ENCODE measurements around the gene SHISAL2A.

GRCh38 chr1:52665006-52665941 lies 32.3 kb downstream of the SHISAL2A start:
- TF ChIP-seq, protein P1, sequence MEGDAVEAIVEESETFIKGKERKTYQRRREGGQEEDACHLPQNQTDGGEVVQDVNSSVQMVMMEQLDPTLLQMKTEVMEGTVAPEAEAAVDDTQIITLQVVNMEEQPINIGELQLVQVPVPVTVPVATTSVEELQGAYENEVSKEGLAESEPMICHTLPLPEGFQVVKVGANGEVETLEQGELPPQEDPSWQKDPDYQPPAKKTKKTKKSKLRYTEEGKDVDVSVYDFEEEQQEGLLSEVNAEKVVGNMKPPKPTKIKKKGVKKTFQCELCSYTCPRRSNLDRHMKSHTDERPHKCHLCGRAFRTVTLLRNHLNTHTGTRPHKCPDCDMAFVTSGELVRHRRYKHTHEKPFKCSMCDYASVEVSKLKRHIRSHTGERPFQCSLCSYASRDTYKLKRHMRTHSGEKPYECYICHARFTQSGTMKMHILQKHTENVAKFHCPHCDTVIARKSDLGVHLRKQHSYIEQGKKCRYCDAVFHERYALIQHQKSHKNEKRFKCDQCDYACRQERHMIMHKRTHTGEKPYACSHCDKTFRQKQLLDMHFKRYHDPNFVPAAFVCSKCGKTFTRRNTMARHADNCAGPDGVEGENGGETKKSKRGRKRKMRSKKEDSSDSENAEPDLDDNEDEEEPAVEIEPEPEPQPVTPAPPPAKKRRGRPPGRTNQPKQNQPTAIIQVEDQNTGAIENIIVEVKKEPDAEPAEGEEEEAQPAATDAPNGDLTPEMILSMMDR (conservative IDR thresholded peaks at IDR 0.05 in 1 of 2, IDR thresholded peaks at IDR 0.05 in 1 of 2; ENCODE audit: low read depth in 1 of 2, low read length in 2 of 2) = no peak
- TF ChIP-seq EZH2 (IDR thresholded peaks at IDR 0.05; ENCODE audit: low read length, missing control alignments) = no peak

All from fibroblast of lung (primary cell).